Measurements from ENCODE around the gene INHBC. TPM values are rescaled to one million over a fixed set of nuclear protein-coding genes. Genes with fewer than 3 reads are reported as not detected.
"Not testable (repeated sequence)": the region's sequence is repeated elsewhere in the genome, so short reads cannot be mapped to it uniquely, and the experiment has no call there.

Gene INHBC
- total RNA-seq, 1 experiment from 2014 or later, result not detected

DNA sequence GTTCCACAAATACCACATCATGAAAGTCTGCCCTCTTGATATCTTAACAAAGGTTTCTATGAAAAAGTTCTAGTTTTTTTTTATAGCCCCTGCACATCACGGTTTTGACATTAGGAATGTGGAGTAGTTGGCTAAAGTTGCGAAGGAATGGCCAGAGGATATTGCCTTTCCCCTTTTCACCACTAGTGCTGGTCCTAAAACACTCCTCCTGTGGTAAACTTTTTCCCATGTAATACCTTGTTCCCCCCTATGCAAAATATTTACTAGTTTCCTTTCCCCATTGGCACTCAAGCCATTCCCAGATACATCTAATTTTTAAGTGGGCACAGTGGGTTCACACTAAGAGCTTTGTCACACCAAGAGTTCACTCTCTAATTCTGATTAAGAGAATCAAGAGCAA, 37.1 kb upstream of the INHBC start:
- TF ChIP-seq CTCF (IDR thresholded peaks at IDR 0.05) (no peak), TCF7L2 (IDR thresholded peaks at IDR 0.05; ENCODE audit: low read depth, low read length) (no peak), REST (IDR thresholded peaks at IDR 0.05; ENCODE audit: insufficient read depth in 1 of 2, low read depth in 2 of 2, low read length in 1 of 2) (no peak), POLR2AphosphoS5 (IDR thresholded peaks at IDR 0.05; ENCODE audit: low read depth, low read length) (no peak), SIN3A (IDR thresholded peaks at IDR 0.05; ENCODE audit: borderline replicate concordance, insufficient read depth, low read depth, low read length) (no peak)
- ChIA-PET POLR2A (no interaction called here), CTCF (no interaction called here)
- Histone ChIP-seq H3K36me3 (ENCODE audit: control insufficient read depth, insufficient read depth, low read length) (no peaks in the 10 kb centered on the region), H3K27me3 (ENCODE audit: control insufficient read depth, insufficient read depth, low read length) (no peaks in the 10 kb centered on the region), H3K4me3 (ENCODE audit: low read depth in 2 of 2, low read length in 2 of 2) (no peak overlapping the region), H3K27ac (ENCODE audit: low read length) (no peak overlapping the region), H3K4me1 (ENCODE audit: control insufficient read depth, insufficient read depth, low read length) (no peaks in the 10 kb centered on the region), H3K9me3 (ENCODE audit: control insufficient read depth, insufficient read depth, low read depth, low read length) (no peaks in the 10 kb centered on the region)
- in situ Hi-C loops (cut with HindIII; ENCODE audit: low pct_unique_long_range_greater_than_20kb, low sequenced_read_pairs), result no loop called here
- BruUV-seq (replicated peaks), result no TSS peak
- no peak for ATAC-seq
- DNase-seq (ENCODE audit: low read depth, low spot score), result no peak
- intact Hi-C loops (cut with micrococcal nuclease; ENCODE audit: unreplicated experiment), result no loop called here

GRCh38 chr12:57399718-57400463, 34.7 kb upstream of the INHBC start:
- H3K9me3 ChIP-seq (ENCODE audit: control insufficient read depth, insufficient read depth, low read depth, low read length); BruUV-seq (replicated peaks); in situ Hi-C loops (cut with HindIII; ENCODE audit: low pct_unique_long_range_greater_than_20kb, low sequenced_read_pairs); H3K4me1 ChIP-seq (ENCODE audit: control insufficient read depth, insufficient read depth, low read length); CTCF ChIA-PET; H3K27me3 ChIP-seq (ENCODE audit: control insufficient read depth, insufficient read depth, low read length); intact Hi-C loops (cut with micrococcal nuclease; ENCODE audit: unreplicated experiment); POLR2A ChIA-PET; DNase-seq (ENCODE audit: low read depth, low spot score); ATAC-seq; H3K36me3 ChIP-seq (ENCODE audit: control insufficient read depth, insufficient read depth, low read length); H3K27ac ChIP-seq (ENCODE audit: low read length); H3K4me3 ChIP-seq (ENCODE audit: low read depth in 2 of 2, low read length in 2 of 2): not testable (repeated sequence)

DNA sequence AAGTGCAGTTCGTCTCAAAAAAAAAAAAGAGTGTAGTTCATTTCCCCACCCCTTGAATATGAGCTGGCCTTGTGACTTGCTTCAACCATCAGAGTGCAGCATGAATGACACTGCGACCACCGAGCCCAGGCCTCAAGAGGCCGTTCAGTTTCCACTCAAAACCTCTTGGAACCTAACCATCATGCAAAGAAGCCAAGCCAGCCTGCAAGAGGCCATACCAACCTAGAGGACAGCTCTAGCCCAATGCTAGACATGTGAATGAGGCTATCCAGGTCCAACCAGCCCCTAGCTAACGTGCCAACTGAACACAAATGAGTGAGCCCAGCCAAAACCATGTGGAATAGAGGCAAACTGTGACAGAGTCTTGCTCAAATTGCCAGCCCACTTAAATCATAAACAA, 33.4 kb upstream of the INHBC start:
- ChIA-PET POLR2A (no interaction called here), CTCF (interaction anchor here (0.5 to 0.7 kb wide), 3 partner anchors 55 to 98 kb away, joined by 3 to 4 read pairs (median 3); no protein-coding TSS in a partner anchor)
- H3K4me3 ChIP-seq (ENCODE audit: low read depth in 2 of 2, low read length in 2 of 2), result no peak overlapping the region
- no TSS peak for BruUV-seq (replicated peaks)
- DNase-seq (ENCODE audit: low read depth, low spot score) (no peak), ATAC-seq (no peak)
- TF ChIP-seq SIN3A (IDR thresholded peaks at IDR 0.05; ENCODE audit: borderline replicate concordance, insufficient read depth, low read depth, low read length) (no peak), POLR2AphosphoS5 (IDR thresholded peaks at IDR 0.05; ENCODE audit: low read depth, low read length) (no peak), TCF7L2 (IDR thresholded peaks at IDR 0.05; ENCODE audit: low read depth, low read length) (no peak), REST (IDR thresholded peaks at IDR 0.05; ENCODE audit: insufficient read depth in 1 of 2, low read depth in 2 of 2, low read length in 1 of 2) (no peak), CTCF (IDR thresholded peaks at IDR 0.05) (no peak)
- intact Hi-C loops (cut with micrococcal nuclease; ENCODE audit: unreplicated experiment) (no loop called here), in situ Hi-C loops (cut with HindIII; ENCODE audit: low pct_unique_long_range_greater_than_20kb, low sequenced_read_pairs) (no loop called here)
- H3K4me1 ChIP-seq (ENCODE audit: control insufficient read depth, insufficient read depth, low read length), result no peaks in the 10 kb centered on the region
- no peaks in the 10 kb centered on the region for H3K9me3 ChIP-seq (ENCODE audit: control insufficient read depth, insufficient read depth, low read depth, low read length)
- H3K27ac ChIP-seq (ENCODE audit: low read length), result no peak overlapping the region
- no peaks in the 10 kb centered on the region for H3K27me3 ChIP-seq (ENCODE audit: control insufficient read depth, insufficient read depth, low read length)
- H3K36me3 ChIP-seq (ENCODE audit: control insufficient read depth, insufficient read depth, low read length), result no peaks in the 10 kb centered on the region
